ENCODE results near the gene SALL4.

SALL4 gene

DNA sequence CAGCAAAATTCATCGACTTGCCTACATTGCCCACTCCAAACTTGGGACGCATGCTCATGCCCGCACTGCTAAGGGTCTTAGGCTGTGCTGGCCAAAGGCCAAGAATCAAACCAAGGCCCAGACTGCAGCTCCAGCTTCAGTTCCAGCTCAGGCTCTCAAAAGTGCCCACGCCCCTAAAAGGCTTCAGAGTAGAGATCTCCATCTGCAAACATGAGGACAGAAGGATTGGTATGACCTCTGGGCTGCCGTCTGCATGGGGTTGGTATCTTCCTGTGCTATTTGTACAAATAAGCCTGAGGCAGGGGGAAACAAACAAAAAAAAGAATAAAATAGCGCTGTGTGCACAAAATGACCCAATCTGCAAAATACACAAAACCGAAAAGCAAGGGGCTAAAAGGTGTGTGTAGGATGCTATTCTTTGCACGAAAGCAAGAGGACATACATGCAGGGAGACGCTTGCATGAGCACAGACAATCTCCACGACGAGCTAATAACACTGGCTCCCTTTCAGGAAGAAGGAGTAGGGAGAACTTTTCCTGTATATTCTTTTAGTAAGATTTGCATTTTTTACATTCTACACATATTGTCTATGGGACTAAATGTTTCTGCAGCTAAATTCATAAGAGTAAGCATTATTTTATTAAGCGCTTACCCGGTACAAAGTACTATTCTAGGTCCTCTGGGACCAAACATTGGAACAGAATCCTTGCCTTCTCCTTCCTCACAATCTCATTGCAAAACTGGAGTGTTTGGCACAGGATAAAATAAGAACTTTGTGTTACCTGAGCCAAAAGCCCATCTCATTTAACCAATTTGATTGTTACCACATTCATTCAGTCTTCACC is 67.2 kb downstream of the SALL4 start:
- no peak for DNase-seq

- no peak for DNase-seq
These were observed 69.3 kb downstream of the SALL4 start for GRCh38 chr20:51733070-51733469.

Measured in NCI-H774 (cell line).